ENCODE data around the gene PCDHA11.

DNA sequence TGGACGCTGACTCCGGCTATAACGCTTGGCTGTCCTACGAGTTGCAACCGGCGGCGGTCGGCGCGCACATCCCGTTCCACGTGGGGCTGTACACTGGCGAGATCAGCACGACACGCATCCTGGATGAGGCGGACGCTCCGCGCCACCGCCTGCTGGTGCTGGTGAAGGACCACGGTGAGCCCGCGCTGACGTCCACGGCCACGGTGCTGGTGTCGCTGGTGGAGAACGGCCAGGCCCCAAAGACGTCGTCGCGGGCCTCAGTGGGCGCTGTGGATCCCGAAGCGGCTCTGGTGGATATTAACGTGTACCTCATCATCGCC, 8.5 kb downstream of the PCDHA11 start:
- TF ChIP-seq, protein P1, sequence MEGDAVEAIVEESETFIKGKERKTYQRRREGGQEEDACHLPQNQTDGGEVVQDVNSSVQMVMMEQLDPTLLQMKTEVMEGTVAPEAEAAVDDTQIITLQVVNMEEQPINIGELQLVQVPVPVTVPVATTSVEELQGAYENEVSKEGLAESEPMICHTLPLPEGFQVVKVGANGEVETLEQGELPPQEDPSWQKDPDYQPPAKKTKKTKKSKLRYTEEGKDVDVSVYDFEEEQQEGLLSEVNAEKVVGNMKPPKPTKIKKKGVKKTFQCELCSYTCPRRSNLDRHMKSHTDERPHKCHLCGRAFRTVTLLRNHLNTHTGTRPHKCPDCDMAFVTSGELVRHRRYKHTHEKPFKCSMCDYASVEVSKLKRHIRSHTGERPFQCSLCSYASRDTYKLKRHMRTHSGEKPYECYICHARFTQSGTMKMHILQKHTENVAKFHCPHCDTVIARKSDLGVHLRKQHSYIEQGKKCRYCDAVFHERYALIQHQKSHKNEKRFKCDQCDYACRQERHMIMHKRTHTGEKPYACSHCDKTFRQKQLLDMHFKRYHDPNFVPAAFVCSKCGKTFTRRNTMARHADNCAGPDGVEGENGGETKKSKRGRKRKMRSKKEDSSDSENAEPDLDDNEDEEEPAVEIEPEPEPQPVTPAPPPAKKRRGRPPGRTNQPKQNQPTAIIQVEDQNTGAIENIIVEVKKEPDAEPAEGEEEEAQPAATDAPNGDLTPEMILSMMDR (IDR thresholded peaks at IDR 0.05) = no peak
- TF ChIP-seq POLR2A (IDR thresholded peaks at IDR 0.05) = no peak

All from esophagus squamous epithelium (tissue), 4 donors.